GM19467 (cell line): ENCODE data around the gene TMEM255B.
"Not testable (repeated sequence)": the region's sequence is repeated elsewhere in the genome, so short reads cannot be mapped to it uniquely, and the experiment has no call there.

ENCODE experiments used
- ATAC-seq: cut with Tn5 transposase; IDR thresholded peaks from one replicate; pipeline ENCODE4 v1.9.1; 2021; ENCODE audit warnings: mild to moderate bottlenecking, moderate library complexity; ENCODE audit not compliant: unreplicated experiment

TMEM255B gene

GRCh38 chr13:113734099-113734825, 24.8 kb upstream of the TMEM255B start:
- no peak for ATAC-seq

DNA sequence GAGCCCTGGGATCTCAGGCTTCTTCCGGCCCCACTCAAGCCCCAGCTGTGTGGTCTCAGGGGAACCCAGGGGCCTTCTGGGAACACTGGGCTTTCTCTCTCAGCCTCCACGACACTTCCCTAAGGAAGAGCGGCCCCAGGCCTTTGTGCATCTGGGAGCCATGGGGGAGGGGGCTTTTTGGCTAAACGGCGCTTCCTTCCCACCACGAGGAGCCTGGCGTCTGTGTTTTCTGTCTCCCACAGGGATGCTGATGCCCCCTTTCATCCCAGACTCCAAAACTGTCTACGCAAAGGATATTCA, 24.2 kb upstream of the TMEM255B start:
- no peak for ATAC-seq

DNA sequence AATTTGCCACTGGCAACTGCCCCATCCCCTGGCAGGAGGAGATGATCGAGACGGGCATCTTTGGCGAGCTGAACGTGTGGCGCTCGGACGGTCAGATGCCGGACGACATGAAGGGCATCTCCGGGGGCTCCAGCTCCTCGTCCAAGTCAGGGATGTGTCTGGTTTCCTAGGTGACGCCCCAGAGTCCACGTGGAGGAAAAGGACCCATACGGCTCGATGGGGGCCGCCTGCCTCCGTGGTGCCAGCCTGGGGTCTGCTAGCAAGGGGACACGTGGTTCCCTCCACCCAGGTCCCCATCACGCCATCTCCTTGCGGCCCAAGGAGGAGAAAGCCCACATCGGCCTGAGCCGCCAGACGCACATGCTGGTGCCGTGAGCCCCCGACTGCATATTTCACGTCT, 23.8 kb upstream of the TMEM255B start:
- no peak for ATAC-seq

- no peak for ATAC-seq
These were observed 23.3 kb upstream of the TMEM255B start for GRCh38 chr13:113735750-113736149.

- ATAC-seq = no peak
These were observed 22.7 kb upstream of the TMEM255B start for GRCh38 chr13:113736258-113736731.

GRCh38 chr13:113737803-113738202, 21.2 kb upstream of the TMEM255B start:
- no peak for ATAC-seq

DNA sequence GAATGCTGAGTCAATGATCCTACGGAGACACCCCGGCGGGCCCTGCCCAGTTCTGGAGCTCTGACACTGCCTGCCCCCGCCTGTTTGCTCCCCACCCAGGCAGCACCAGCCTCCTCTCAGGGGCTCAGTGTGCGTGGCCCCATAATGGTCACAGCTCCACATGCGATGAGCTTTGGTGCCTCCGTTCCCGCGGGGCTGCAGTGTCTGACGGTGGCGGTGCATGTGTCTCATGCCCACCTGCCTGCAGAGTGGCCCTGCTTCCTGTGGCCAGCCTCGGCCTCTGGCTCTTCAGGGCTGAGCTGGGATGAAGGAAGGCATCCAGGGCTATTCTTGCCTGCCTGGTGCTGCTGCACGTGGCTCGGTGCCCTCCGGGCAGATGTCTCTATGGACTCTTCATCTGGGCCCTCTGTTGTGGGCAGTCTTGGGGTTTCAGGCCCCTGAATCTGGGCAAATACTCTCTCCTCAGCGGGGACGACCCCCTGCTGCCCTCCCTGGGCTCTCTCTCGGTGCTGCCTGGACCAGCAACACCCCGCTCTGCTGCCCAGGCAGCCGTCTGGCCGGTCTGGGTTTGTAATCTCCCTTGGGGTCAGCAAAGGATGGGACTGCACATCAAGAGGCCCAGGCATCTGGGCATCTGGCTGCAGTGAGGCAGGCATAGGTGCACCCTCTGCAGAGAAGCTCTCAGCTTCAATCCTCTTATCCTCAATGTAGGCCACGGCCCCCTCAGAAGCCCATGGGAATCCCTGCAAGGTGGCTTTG, 19.3 kb upstream of the TMEM255B start:
- ATAC-seq = no peak

- ATAC-seq = no peak
These were observed 18.8 kb upstream of the TMEM255B start for GRCh38 chr13:113740286-113740556.

DNA sequence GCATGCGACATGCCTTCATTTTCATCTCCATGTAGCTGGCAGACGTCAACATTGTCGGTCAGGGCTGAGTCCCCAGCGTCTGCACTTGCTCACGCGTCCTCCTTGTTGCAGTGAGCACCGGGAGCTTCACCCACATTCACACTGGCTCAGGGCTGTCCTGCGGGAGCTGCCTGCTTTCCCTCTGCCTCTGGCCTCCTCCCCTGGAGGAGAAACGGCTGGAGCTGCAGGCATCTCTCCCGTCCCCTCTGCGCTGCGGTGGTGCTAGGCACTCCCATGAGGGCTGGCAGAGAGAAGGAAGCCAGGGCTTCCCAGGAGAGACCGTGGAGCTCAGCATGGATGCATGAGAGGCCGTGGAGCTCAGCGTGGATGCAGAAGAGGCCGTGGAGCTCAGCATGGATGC, 18.4 kb upstream of the TMEM255B start:
- no peak for ATAC-seq

GRCh38 chr13:113741191-113741668, 17.8 kb upstream of the TMEM255B start:
- no peak for ATAC-seq

GRCh38 chr13:113742000-113742441, 17.0 kb upstream of the TMEM255B start:
- no peak for ATAC-seq

- ATAC-seq = no peak
These were observed 16.4 kb upstream of the TMEM255B start for GRCh38 chr13:113742445-113743120.

DNA sequence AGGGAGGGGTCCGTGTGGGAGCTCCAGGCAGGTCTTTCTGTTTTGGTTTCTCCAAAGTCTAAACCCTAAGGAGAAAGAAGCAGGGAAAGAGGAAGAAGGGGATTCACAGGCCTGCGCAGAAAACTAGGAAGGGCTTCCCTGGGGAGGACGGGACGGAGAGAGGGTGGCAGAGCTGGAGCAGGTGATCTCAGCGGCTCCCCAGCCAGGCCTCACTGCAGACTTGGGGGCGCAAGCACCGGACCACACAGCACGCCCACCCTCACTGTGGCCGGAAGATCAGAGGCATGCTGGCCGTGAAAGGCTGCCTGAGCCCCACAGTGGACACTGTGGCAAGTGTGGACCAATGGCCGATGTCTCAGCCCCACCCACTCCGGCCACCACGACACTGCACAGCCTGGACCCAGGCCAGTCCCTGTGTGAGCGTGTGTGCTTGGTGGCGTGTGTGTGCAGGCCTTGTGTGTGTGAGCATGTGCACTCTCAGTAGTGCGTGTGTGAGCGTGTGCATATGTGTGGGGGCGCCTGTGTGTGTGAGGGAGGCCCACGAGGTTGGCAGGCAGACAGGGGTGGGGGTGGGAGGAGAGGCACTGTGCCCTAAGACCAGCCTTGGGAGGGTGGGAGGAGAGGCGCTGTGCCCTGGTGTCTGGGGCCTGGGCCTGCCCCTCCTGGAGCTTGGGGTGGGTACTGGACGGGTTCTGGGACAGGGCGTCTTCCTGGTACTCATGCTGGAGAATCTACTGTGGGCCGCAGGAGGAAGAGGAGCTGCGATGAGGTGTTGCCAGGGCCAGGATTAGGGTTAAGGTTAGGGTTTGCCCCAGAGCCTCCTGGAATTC, 15.4 kb upstream of the TMEM255B start:
- no peak for ATAC-seq

DNA sequence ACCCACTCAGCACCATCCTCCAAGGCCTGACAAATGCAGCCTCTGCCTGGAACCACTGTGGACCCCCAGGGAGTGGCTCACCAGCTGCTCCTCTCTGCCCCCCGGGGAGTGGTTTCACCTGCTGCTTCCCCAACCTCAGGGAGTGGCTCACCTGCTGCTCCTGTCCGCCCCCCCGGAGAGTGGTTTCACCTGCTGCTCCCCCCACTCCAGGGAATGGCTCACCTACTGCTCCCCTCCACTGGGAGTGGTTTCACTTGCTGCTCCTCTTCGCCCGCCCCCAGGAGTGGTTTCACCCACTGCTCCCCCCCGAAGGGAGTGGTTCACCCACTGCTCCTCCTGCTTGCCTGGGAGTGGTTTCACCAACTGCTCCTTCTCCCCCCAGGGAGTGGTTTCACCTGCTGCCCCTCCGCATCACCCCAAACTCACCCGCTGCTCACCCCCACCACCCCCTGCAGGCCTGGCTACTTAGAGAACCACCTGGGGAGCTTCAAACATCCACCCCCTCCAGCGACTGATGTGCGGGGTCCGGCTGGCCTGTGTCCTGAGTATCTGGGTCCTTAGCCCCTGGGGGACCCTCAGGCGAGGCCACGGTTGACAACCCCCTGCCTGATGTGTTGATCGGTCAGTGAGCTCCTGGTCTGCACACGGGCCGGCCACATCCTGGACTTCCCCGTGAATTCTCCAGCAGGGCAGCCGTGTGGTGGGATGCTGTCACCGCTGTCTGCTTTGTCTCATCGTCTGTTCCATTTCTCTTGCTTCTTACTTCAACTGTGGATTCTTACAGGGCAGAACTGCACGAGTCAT, 14.6 kb upstream of the TMEM255B start:
- no peak for ATAC-seq

DNA sequence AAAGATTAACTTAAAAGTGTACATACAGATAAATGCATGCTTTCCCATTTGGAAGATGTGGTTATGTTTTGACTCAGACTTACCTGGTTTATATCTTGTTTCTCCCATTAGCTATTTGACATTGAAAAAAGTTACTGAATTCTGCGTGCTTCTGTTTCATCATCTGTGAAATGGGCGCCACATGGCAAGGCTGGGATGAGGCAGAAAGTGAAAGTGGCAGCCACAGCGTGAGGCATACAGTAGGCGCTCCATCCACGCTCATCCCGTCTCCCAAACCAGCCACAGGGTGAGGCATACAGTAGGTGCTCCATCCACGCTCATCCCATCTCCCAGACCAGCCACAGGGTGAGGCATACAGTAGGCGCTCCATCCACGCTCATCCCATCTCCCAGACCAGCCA, 14.0 kb upstream of the TMEM255B start:
- no peak for ATAC-seq

DNA sequence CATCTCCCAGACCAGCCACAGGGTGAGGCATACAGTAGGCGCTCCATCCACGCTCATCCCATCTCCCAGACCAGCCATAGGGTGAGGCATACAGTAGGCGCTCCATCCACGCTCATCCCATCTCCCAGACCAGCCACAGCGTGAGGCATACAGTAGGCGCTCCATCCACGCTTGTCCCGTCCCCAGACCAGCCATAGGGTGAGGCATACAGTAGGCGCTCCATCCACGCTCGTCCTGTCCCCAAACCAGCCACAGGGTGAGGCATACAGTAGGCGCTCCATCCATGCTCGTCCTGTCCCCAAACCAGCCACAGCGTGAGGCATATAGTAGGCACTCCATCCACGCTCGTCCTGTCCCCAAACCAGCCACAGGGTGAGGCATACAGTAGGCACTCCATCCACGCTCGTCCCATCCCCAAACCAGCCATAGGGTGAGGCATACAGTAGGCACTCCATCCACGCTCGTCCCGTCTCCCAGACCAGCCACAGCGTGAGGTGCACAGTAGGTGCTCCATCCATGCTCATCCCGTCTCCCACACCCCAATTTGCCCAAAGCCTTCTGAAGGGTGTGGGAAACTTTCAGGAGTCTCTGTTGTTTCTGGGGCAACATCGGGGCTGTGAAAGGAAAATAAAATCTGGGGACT, 13.4 kb upstream of the TMEM255B start:
- not testable (repeated sequence) for ATAC-seq

DNA sequence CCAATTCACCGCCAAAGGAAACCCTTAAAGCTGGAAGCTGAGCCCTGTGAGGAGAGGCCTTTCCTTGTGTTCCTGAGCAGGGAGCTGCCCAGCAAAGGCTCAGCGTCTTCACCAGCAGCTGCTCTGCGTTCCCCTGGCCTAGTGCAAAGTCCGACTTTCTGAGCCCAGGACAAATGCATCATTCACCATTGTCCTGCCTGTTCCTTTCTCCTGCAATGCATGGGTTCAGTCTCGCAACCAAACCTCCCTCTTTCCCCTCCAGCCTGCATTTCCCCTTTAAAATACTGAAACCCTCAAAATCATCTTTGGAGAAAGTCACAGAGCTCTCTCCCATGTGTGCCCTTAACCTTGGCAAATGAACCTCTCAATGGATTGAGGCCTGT, 12.9 kb upstream of the TMEM255B start:
- ATAC-seq = no peak

DNA sequence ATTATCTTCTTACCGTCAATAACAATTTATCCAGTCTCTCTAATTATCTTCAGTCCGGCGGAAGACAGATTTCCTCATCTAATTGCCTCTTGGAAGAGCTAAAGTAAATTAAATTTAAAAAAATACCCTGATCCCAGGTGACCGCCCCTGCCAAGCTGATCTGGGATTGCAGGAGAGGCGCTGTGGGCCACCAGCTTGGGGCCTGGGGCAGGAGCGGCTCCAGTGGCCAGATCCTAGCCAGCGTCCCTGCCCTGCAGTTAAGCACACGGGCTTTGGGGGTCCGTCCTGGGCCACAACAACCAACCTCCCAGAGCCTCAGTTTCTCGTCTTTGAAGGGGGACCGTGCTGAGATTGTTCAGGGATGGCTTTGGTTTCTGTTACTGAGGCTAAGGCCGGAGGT, 12.4 kb upstream of the TMEM255B start:
- no peak for ATAC-seq

GRCh38 chr13:113747291-113747833, 11.7 kb upstream of the TMEM255B start:
- ATAC-seq = no peak
